H1 (cell line): ENCODE data around the gene HMGN2. TPM values are rescaled to one million over a fixed set of nuclear protein-coding genes. Genes with fewer than 3 reads are reported as not detected.

Source experiments
- CHD1 ChIP-seq: IDR thresholded peaks from 2 replicates; pipeline ENCODE4 v1.6.1; 2012; ENCODE audit warnings: low read depth, low read length, improper control_type of control experiment
- CREB1 ChIP-seq: IDR thresholded peaks from 2 replicates; pipeline ENCODE4 v1.6.1; 2012; ENCODE audit warnings: inconsistent platforms
- E2F6 ChIP-seq: IDR thresholded peaks from 2 replicates; pipeline ENCODE4 v1.6.1; 2012; ENCODE audit warnings: inconsistent platforms
- GABPA ChIP-seq: IDR thresholded peaks from 2 replicates; pipeline ENCODE4 v1.6.1; 2011; ENCODE audit warnings: mild to moderate bottlenecking, low read length, moderate library complexity, borderline replicate concordance; ENCODE audit not compliant: insufficient read depth
- HDAC6 ChIP-seq: IDR thresholded peaks from one replicate; pipeline ENCODE4 v1.7.1; 2012; ENCODE audit warnings: low read depth, mild to moderate bottlenecking, inconsistent platforms, low read length, moderate library complexity
- KDM1A ChIP-seq: fragments of 200-600, 300-600 bp; sonication (generic); IDR thresholded peaks from 2 replicates; pipeline ENCODE4 v1.7.1; 2016; ENCODE audit warnings: mild to moderate bottlenecking, low read length, borderline replicate concordance
- MAFK ChIP-seq: IDR thresholded peaks from 2 replicates; pipeline ENCODE4 v1.6.1; 2012; ENCODE audit warnings: low read depth, mild to moderate bottlenecking, improper control_type of control experiment, low read length
- RXRA ChIP-seq: IDR thresholded peaks from 2 replicates; pipeline ENCODE4 v1.6.1; 2011; ENCODE audit warnings: low read depth, mild to moderate bottlenecking, low read length, moderate library complexity; ENCODE audit not compliant: insufficient read depth
- SRF ChIP-seq: IDR thresholded peaks from 2 replicates; pipeline ENCODE4 v1.6.1; 2011; ENCODE audit warnings: mild to moderate bottlenecking, low read depth, low read length, moderate library complexity
- USF2 ChIP-seq: IDR thresholded peaks from 2 replicates; pipeline ENCODE4 v1.6.1; 2011; ENCODE audit warnings: low read length, improper control_type of control experiment
- polyA plus RNA-seq, 7 experiments: library from polyadenylated mRNA; depleted of rRNA in 3 of 7; stranded (reverse) in 5 of 7; unstranded in 2 of 7; fragments of >200 nt in 5 of 7; fragments of 200-250 nt in 2 of 7; gene quantifications; 1 replicate in 5 of 7; 2 replicates in 1 of 7; 4 replicates in 1 of 7; pipeline versions ENCODE4 v1.2.1 to v1.2.3, GENCODE V29; 2011 to 2013; ENCODE audit warnings: missing spikeins in 2 of 7, mixed read lengths in 2 of 7
- total RNA-seq: library from RNA; stranded (reverse); fragmentation: NEBNext Ultra II Directional; extraction: Animal tissue kit (Norgen Biotek cat#: 25700); gene quantifications from 2 replicates; pipeline ENCODE4 v1.2.1, GENCODE V29; 2021

Gene HMGN2
- total and polyA plus RNA-seq, 2 of the 8 experiments (the other 6 are each of a cell fraction or from before 2014, with no cell fraction given), result 254 to 453 TPM

- TF ChIP-seq KDM1A (no peak), E2F6 (no peak), SRF (no peak), MAFK (no peak), RXRA (no peak), CHD1 (no peak), GABPA (no peak), CREB1 (no peak), USF2 (no peak), HDAC6 (no peak)
Measured at GRCh38 chr1:26477446-26478152, 5.4 kb downstream of the HMGN2 start (continued).
